ENCODE data around the gene SLC29A2. TPM values are rescaled to one million over a fixed set of nuclear protein-coding genes. Genes with fewer than 3 reads are reported as not detected.

SLC29A2 gene
- polyA plus RNA-seq, 3 donors = 0.11 to 1.3 TPM; not detected in 1

GRCh38 chr11:66414120-66414934, 42.8 kb upstream of the SLC29A2 start:
- Histone ChIP-seq H3K79me2 (ENCODE audit: insufficient read depth, low read length) (no peaks in the 10 kb centered on the region), H3K4me1 (ENCODE audit: control insufficient read depth in 1 of 2, insufficient read depth in 2 of 2, low read length in 2 of 2) (peaks cover 2% of the 10 kb centered on the region in 2 donors), H3K36me3 (replicated peaks in 1 of 2; ENCODE audit: control insufficient read depth in 1 of 2, insufficient read depth in 2 of 2, low read length in 2 of 2) (no peaks in the 10 kb centered on the region), H3K27ac (ENCODE audit: low read depth in 1 of 2, low read length in 2 of 2) (no peak overlapping the region), H4K20me1 (ENCODE audit: insufficient read depth, low read length) (no peaks in the 10 kb centered on the region), H3K4me3 (replicated peaks in 1 of 3; ENCODE audit: low read depth in 2 of 3, low read length in 3 of 3) (no peak overlapping the region), H3K27me3 (ENCODE audit: control insufficient read depth in 2 of 2, insufficient read depth in 2 of 2, low read length in 2 of 2) (peaks cover 5 to 33% of the 10 kb centered on the region in 2 donors), H3K4me2 (replicated peaks; ENCODE audit: extremely low read depth, low read length, poor library complexity, severe bottlenecking) (no peak overlapping the region), H3K9ac (ENCODE audit: insufficient read depth, low read length, poor library complexity, severe bottlenecking) (no peak overlapping the region), H3K9me3 (replicated peaks in 1 of 2; ENCODE audit: control insufficient read depth in 1 of 2, insufficient read depth in 1 of 2, low read length in 2 of 2) (peaks cover 0 to 6% of the 10 kb centered on the region in 2 donors), H2AFZ (ENCODE audit: insufficient read depth, low read depth, low read length, poor library complexity, severe bottlenecking) (no peak overlapping the region)
- Mint-ChIP-seq H3K27ac (no peak overlapping the region), H3K9me3 (peaks cover 0 to 7% (median 4%) of the 10 kb centered on the region in 7 donors), H3K4me1 (peaks cover 8% of the 10 kb centered on the region), H3K4me3 (no peak overlapping the region), H3K36me3 (peaks cover 0 to 3% of the 10 kb centered on the region in 2 donors), H3K27me3 (ENCODE audit: low read depth in 3 of 3) (peaks cover 36 to 50% (median 45%) of the 10 kb centered on the region in 3 donors)
- WGBS (ENCODE audit: insufficient coverage) = 77% methylated on average over 4 of the region's 12 CpGs
- DNase-seq = no peak
- intact Hi-C loops (cut with micrococcal nuclease) = loop anchor here in 1 of 2 donors (10.0 kb wide), 1 partner anchor 430 kb away; the partner anchor contains the start of gene RCE1
- TF ChIP-seq CTCF (IDR thresholded peaks at IDR 0.05) = no peak

- no peak for TF ChIP-seq CTCF (IDR thresholded peaks at IDR 0.05)
- no peak overlapping the region for H3K27ac Mint-ChIP-seq
- intact Hi-C loops (cut with micrococcal nuclease) = loop anchor here in 1 of 2 donors (10.0 kb wide), 1 partner anchor 432 kb away; the partner anchor contains the start of gene RCE1
- no peak overlapping the region for H3K9ac ChIP-seq (ENCODE audit: insufficient read depth, low read length, poor library complexity, severe bottlenecking)
- no peaks in the 10 kb centered on the region for H3K36me3 Mint-ChIP-seq
- no peak overlapping the region for H3K4me3 ChIP-seq (replicated peaks in 1 of 3; ENCODE audit: low read depth in 2 of 3, low read length in 3 of 3)
- H3K4me2 ChIP-seq (replicated peaks; ENCODE audit: extremely low read depth, low read length, poor library complexity, severe bottlenecking) = no peak overlapping the region
- H3K4me1 Mint-ChIP-seq = peaks cover 9% of the 10 kb centered on the region
- H3K9me3 Mint-ChIP-seq = peaks cover 0 to 2% (median 0%) of the 10 kb centered on the region in 7 donors
- DNase-seq = no peak
- peaks cover 27 to 49% (median 38%) of the 10 kb centered on the region in 3 donors for H3K27me3 Mint-ChIP-seq (ENCODE audit: low read depth in 3 of 3)
- no peaks in the 10 kb centered on the region for H4K20me1 ChIP-seq (ENCODE audit: insufficient read depth, low read length)
- peaks cover 0 to 25% of the 10 kb centered on the region in 2 donors for H3K27me3 ChIP-seq (ENCODE audit: control insufficient read depth in 2 of 2, insufficient read depth in 2 of 2, low read length in 2 of 2)
- no peaks in the 10 kb centered on the region for H3K36me3 ChIP-seq (replicated peaks in 1 of 2; ENCODE audit: control insufficient read depth in 1 of 2, insufficient read depth in 2 of 2, low read length in 2 of 2)
- H2AFZ ChIP-seq (ENCODE audit: insufficient read depth, low read depth, low read length, poor library complexity, severe bottlenecking) = no peak overlapping the region
- no peak overlapping the region for H3K27ac ChIP-seq (ENCODE audit: low read depth in 1 of 2, low read length in 2 of 2)
- H3K9me3 ChIP-seq (replicated peaks in 1 of 2; ENCODE audit: control insufficient read depth in 1 of 2, insufficient read depth in 1 of 2, low read length in 2 of 2) = no peaks in the 10 kb centered on the region
- peaks cover 7 to 12% of the 10 kb centered on the region in 2 donors for H3K4me1 ChIP-seq (ENCODE audit: control insufficient read depth in 1 of 2, insufficient read depth in 2 of 2, low read length in 2 of 2)
- no peak overlapping the region for H3K4me3 Mint-ChIP-seq
- 97% methylated on average over 6 of the region's 6 CpGs for WGBS (ENCODE audit: insufficient coverage)
- no peaks in the 10 kb centered on the region for H3K79me2 ChIP-seq (ENCODE audit: insufficient read depth, low read length)
These were observed 41.6 kb upstream of the SLC29A2 start for GRCh38 chr11:66413167-66413566.

All from CD14-positive monocyte (primary cell).